ENCODE results near the gene FAM227B. TPM values are rescaled to one million over a fixed set of nuclear protein-coding genes. Genes with fewer than 3 reads are reported as not detected.

FAM227B gene
- total and polyA plus RNA-seq, 9 donors: 7.0 to 21.8 (median 11.5) TPM

- Histone ChIP-seq H3K27ac (no peak overlapping the region), H3K36me3 (no peaks in the 10 kb centered on the region), H3K27me3 (no peaks in the 10 kb centered on the region), H3K4me1 (ENCODE audit: insufficient read depth) (peaks cover 3% of the 10 kb centered on the region), H3K4me3 (no peak overlapping the region), H3K9me3 (no peaks in the 10 kb centered on the region)
- intact Hi-C loops (cut with DNase I): no loop called here
- DNase-seq: no peak
- 33 to 35% (median 35%) methylated on average over 1 of the region's 1 CpG for WGBS, 3 donors
- TF ChIP-seq POLR2A (IDR thresholded peaks at IDR 0.05) (no peak), EP300 (IDR thresholded peaks at IDR 0.05) (no peak), CTCF (IDR thresholded peaks at IDR 0.05) (no peak)
These were observed 338.3 kb downstream of the FAM227B start for GRCh38 chr15:49282366-49282765.

GRCh38 chr15:49279521-49280456 is 340.8 kb downstream of the FAM227B start:
- Histone ChIP-seq H3K9me3 (no peaks in the 10 kb centered on the region), H3K27ac (no peak overlapping the region), H3K36me3 (no peaks in the 10 kb centered on the region), H3K4me3 (no peak overlapping the region), H3K27me3 (no peaks in the 10 kb centered on the region), H3K4me1 (ENCODE audit: insufficient read depth) (no peaks in the 10 kb centered on the region)
- intact Hi-C loops (cut with DNase I): no loop called here
- 97% methylated on average over 4 of the region's 4 CpGs for WGBS, 3 donors
- DNase-seq: no peak
- TF ChIP-seq CTCF (IDR thresholded peaks at IDR 0.05) (no peak), EP300 (IDR thresholded peaks at IDR 0.05) (no peak), POLR2A (IDR thresholded peaks at IDR 0.05) (no peak)

GRCh38 chr15:49278751-49279150 is 341.9 kb downstream of the FAM227B start:
- no peak overlapping the region for H3K4me3 ChIP-seq
- no peak overlapping the region for H3K27ac ChIP-seq
- no peaks in the 10 kb centered on the region for H3K4me1 ChIP-seq (ENCODE audit: insufficient read depth)
- H3K27me3 ChIP-seq: no peaks in the 10 kb centered on the region
- no peaks in the 10 kb centered on the region for H3K36me3 ChIP-seq
- no peak for DNase-seq
- no peaks in the 10 kb centered on the region for H3K9me3 ChIP-seq
- WGBS, 3 donors: 96 to 98% (median 97%) methylated on average over 5 of the region's 5 CpGs
- intact Hi-C loops (cut with DNase I): no loop called here
- TF ChIP-seq CTCF (IDR thresholded peaks at IDR 0.05) (no peak), EP300 (IDR thresholded peaks at IDR 0.05) (no peak), POLR2A (IDR thresholded peaks at IDR 0.05) (no peak)

Other genes with a start within 250 kb of the FAM227B start
- 10 to 100 TPM; 20.2 to 71.8 (median 38.9) TPM for gene FGF7, start 197.6 kb downstream of the FAM227B start, total RNA-seq
- gene FGF7, start 197.6 kb downstream of the FAM227B start, polyA plus RNA-seq: 10 to 100 TPM; 45.3 to 49.0 TPM
- gene DTWD1, start 230 bp upstream of the FAM227B start, total RNA-seq: 10 to 100 TPM; 18.5 to 55.9 (median 47.0) TPM
- gene DTWD1, start 230 bp upstream of the FAM227B start, polyA plus RNA-seq: 10 to 100 TPM; 33.3 to 40.1 TPM